Right lobe of liver (tissue), 4 donors: ENCODE results near the gene PTK7.

Source experiments
- CTCF ChIP-seq, 4 donors: fragments of 200-600 bp in 3 of 4; fragments of 450-650 bp in 1 of 4; IDR thresholded peaks; one replicate each; pipeline versions ENCODE4 v1.5.1 to v1.8.0; 2016 to 2022; ENCODE audit warnings: antibody characterized with exemption in 4 of 4, mild to moderate bottlenecking in 2 of 4
- POLR2A ChIP-seq: fragments of 450-650 bp; IDR thresholded peaks from one replicate; pipeline ENCODE4 v1.6.1; 2017; ENCODE audit warnings: antibody characterized with exemption, mild to moderate bottlenecking
- donor health status: DM: no; HTN: no; CAD: no.
- donor health status: DM: no; HTN: no; CAD: no.
- donor health status: DM: no; HTN: yes; CAD: no.

- no peak for TF ChIP-seq CTCF (IDR thresholded peaks at IDR 0.05)
- TF ChIP-seq POLR2A = no peak
These were observed 42.0 kb upstream of the PTK7 start for GRCh38 chr6:43034190-43034525.
